ENCODE data around the gene FAM171A1. TPM values are rescaled to one million over a fixed set of nuclear protein-coding genes. Genes with fewer than 3 reads are reported as not detected.
A peak's percentile ranks its signal among the peaks of the same experiment; 100 is the strongest.

FAM171A1 gene
- total RNA-seq, 2 experiments from 2014 or later, result 3.3 to 4.0 TPM

GRCh38 chr10:15258255-15258654 is 112.8 kb downstream of the FAM171A1 start:
- H3K27me3 Mint-ChIP-seq, result no peaks in the 10 kb centered on the region
- CTCF ChIA-PET, result no interaction called here
- POLR2A ChIA-PET, result no interaction called here
- DNase-seq, result no peak
- intact Hi-C loops (cut with micrococcal nuclease), result no loop called here
- H3K4me1 Mint-ChIP-seq (ENCODE audit: low read depth), result peaks cover 16% of the 10 kb centered on the region
- no peak overlapping the region for H3K27ac Mint-ChIP-seq
- H3K4me3 Mint-ChIP-seq, result no peak overlapping the region
- no peaks in the 10 kb centered on the region for H3K9me3 Mint-ChIP-seq
- no peaks in the 10 kb centered on the region for H3K36me3 Mint-ChIP-seq

- Mint-ChIP-seq H3K36me3 (no peaks in the 10 kb centered on the region), H3K27me3 (no peaks in the 10 kb centered on the region), H3K4me1 (ENCODE audit: low read depth) (peaks cover 23% of the 10 kb centered on the region), H3K9me3 (no peaks in the 10 kb centered on the region), H3K4me3 (no peak overlapping the region), H3K27ac (no peak overlapping the region)
- DNase-seq, result no peak
- ChIA-PET CTCF (no interaction called here), POLR2A (no interaction called here)
- intact Hi-C loops (cut with micrococcal nuclease), result no loop called here
Observed at GRCh38 chr10:15255961-15256360, 115.1 kb downstream of the FAM171A1 start.

GRCh38 chr10:15254808-15255648 is 116.1 kb downstream of the FAM171A1 start:
- ChIA-PET POLR2A (interaction anchor here (1.1 kb wide), 1 partner anchor 15 kb away, joined by 3 read pairs; no protein-coding TSS in a partner anchor), CTCF (no interaction called here)
- H3K4me3 Mint-ChIP-seq, result peak overlapping the region; percentile 77
- intact Hi-C loops (cut with micrococcal nuclease), result loop anchor here (1.0 kb wide), 1 partner anchor 24 kb away; no protein-coding TSS in a partner anchor
- no peaks in the 10 kb centered on the region for H3K27me3 Mint-ChIP-seq
- DNase-seq, result peak; percentile 57
- peaks cover 23% of the 10 kb centered on the region for H3K4me1 Mint-ChIP-seq (ENCODE audit: low read depth)
- H3K36me3 Mint-ChIP-seq, result no peaks in the 10 kb centered on the region
- H3K27ac Mint-ChIP-seq, result peak overlapping the region; percentile 56
- no peaks in the 10 kb centered on the region for H3K9me3 Mint-ChIP-seq

- no peak for DNase-seq
- no peaks in the 10 kb centered on the region for H3K9me3 Mint-ChIP-seq
- H3K27me3 Mint-ChIP-seq, result no peaks in the 10 kb centered on the region
- H3K36me3 Mint-ChIP-seq, result no peaks in the 10 kb centered on the region
- intact Hi-C loops (cut with micrococcal nuclease), result loop anchor here (1.0 kb wide), 1 partner anchor 25 kb away; no protein-coding TSS in a partner anchor
- peaks cover 23% of the 10 kb centered on the region for H3K4me1 Mint-ChIP-seq (ENCODE audit: low read depth)
- H3K4me3 Mint-ChIP-seq, result peak overlapping the region; percentile 77
- H3K27ac Mint-ChIP-seq, result peak overlapping the region; percentile 56
- ChIA-PET POLR2A (interaction anchor here (1.1 kb wide), 1 partner anchor 14 kb away, joined by 3 read pairs; no protein-coding TSS in a partner anchor), CTCF (no interaction called here)
Observed at GRCh38 chr10:15253951-15254807, 116.9 kb downstream of the FAM171A1 start.

- DNase-seq, result no peak
- Mint-ChIP-seq H3K4me3 (no peak overlapping the region), H3K9me3 (no peaks in the 10 kb centered on the region), H3K27me3 (no peaks in the 10 kb centered on the region), H3K36me3 (peaks cover 4% of the 10 kb centered on the region), H3K27ac (no peak overlapping the region), H3K4me1 (ENCODE audit: low read depth) (peaks cover 23% of the 10 kb centered on the region)
- intact Hi-C loops (cut with micrococcal nuclease), result no loop called here
- POLR2A ChIA-PET, result no interaction called here
- CTCF ChIA-PET, result no interaction called here
Observed at GRCh38 chr10:15252396-15252795, 118.7 kb downstream of the FAM171A1 start.

GRCh38 chr10:15251791-15252380 is 119.2 kb downstream of the FAM171A1 start:
- DNase-seq, result no peak
- Mint-ChIP-seq H3K36me3 (peaks cover 4% of the 10 kb centered on the region), H3K27ac (no peak overlapping the region), H3K4me1 (ENCODE audit: low read depth) (peaks cover 23% of the 10 kb centered on the region), H3K9me3 (no peaks in the 10 kb centered on the region), H3K27me3 (no peaks in the 10 kb centered on the region), H3K4me3 (no peak overlapping the region)
- CTCF ChIA-PET, result no interaction called here
- intact Hi-C loops (cut with micrococcal nuclease), result no loop called here
- POLR2A ChIA-PET, result no interaction called here

GRCh38 chr10:15245530-15245929 is 125.6 kb downstream of the FAM171A1 start:
- Mint-ChIP-seq H3K36me3 (peaks cover 8% of the 10 kb centered on the region), H3K4me1 (ENCODE audit: low read depth) (peaks cover 3% of the 10 kb centered on the region), H3K27me3 (no peaks in the 10 kb centered on the region), H3K4me3 (no peak overlapping the region), H3K27ac (no peak overlapping the region), H3K9me3 (no peaks in the 10 kb centered on the region)
- POLR2A ChIA-PET, result no interaction called here
- intact Hi-C loops (cut with micrococcal nuclease), result loop anchor here (2.0 kb wide), 1 partner anchor 35 kb away; no protein-coding TSS in a partner anchor
- CTCF ChIA-PET, result no interaction called here
- DNase-seq, result peak; percentile 22

- intact Hi-C loops (cut with micrococcal nuclease), result loop anchor here (2.0 kb wide), 1 partner anchor 34 kb away; no protein-coding TSS in a partner anchor
- DNase-seq, result peak; percentile 28
- Mint-ChIP-seq H3K4me1 (ENCODE audit: low read depth) (peaks cover 3% of the 10 kb centered on the region), H3K36me3 (peaks cover 8% of the 10 kb centered on the region), H3K27ac (no peak overlapping the region), H3K9me3 (no peaks in the 10 kb centered on the region), H3K27me3 (no peaks in the 10 kb centered on the region), H3K4me3 (no peak overlapping the region)
- ChIA-PET CTCF (no interaction called here), POLR2A (no interaction called here)
Observed at GRCh38 chr10:15244635-15245197, 126.4 kb downstream of the FAM171A1 start.

GRCh38 chr10:15242261-15242840 is 128.7 kb downstream of the FAM171A1 start:
- ChIA-PET CTCF (no interaction called here), POLR2A (no interaction called here)

GRCh38 chr10:15241306-15241705 is 129.8 kb downstream of the FAM171A1 start:
- H3K9me3 Mint-ChIP-seq, result no peaks in the 10 kb centered on the region
- H3K36me3 Mint-ChIP-seq, result peaks cover 4% of the 10 kb centered on the region
- DNase-seq, result no peak
- H3K4me1 Mint-ChIP-seq (ENCODE audit: low read depth), result peaks cover 16% of the 10 kb centered on the region
- ChIA-PET POLR2A (no interaction called here), CTCF (no interaction called here)
- no peak overlapping the region for H3K27ac Mint-ChIP-seq
- intact Hi-C loops (cut with micrococcal nuclease), result no loop called here
- H3K27me3 Mint-ChIP-seq, result no peaks in the 10 kb centered on the region
- H3K4me3 Mint-ChIP-seq, result no peak overlapping the region

More at GRCh38 chr10:15242261-15242840, 128.7 kb downstream of the FAM171A1 start:
- peaks cover 4% of the 10 kb centered on the region for H3K36me3 Mint-ChIP-seq
- H3K9me3 Mint-ChIP-seq, result no peaks in the 10 kb centered on the region
- no peak overlapping the region for H3K27ac Mint-ChIP-seq
- DNase-seq, result no peak
- no peak overlapping the region for H3K4me3 Mint-ChIP-seq
- H3K27me3 Mint-ChIP-seq, result no peaks in the 10 kb centered on the region
- intact Hi-C loops (cut with micrococcal nuclease), result no loop called here
- H3K4me1 Mint-ChIP-seq (ENCODE audit: low read depth), result peaks cover 14% of the 10 kb centered on the region

- intact Hi-C loops (cut with micrococcal nuclease), result no loop called here
- DNase-seq, result peak; percentile 33
Observed at GRCh38 chr10:15238555-15239335, 132.3 kb downstream of the FAM171A1 start.

More at GRCh38 chr10:15238555-15239335, 132.3 kb downstream of the FAM171A1 start:
- H3K4me3 Mint-ChIP-seq, result no peak overlapping the region
- no peaks in the 10 kb centered on the region for H3K27me3 Mint-ChIP-seq
- H3K36me3 Mint-ChIP-seq, result peaks cover 4% of the 10 kb centered on the region
- peaks cover 14% of the 10 kb centered on the region for H3K4me1 Mint-ChIP-seq (ENCODE audit: low read depth)
- H3K9me3 Mint-ChIP-seq, result no peaks in the 10 kb centered on the region
- no peak overlapping the region for H3K27ac Mint-ChIP-seq
- POLR2A ChIA-PET, result interaction anchor here (0.6 kb wide), 1 partner anchor 529 kb away, joined by 3 read pairs; no protein-coding TSS in a partner anchor
- CTCF ChIA-PET, result interaction anchor here (1.0 to 1.6 kb wide), 2 partner anchors 28 to 47 kb away, joined by 3 read pairs; no protein-coding TSS in a partner anchor
